RWPE2 (cell line): ENCODE data around the gene CABP5.

Experiments used
- ATAC-seq: fragments of 200-7000 bp; cut with Tn5 transposase; 3 replicates; pipeline ENCODE4 v1.9.1; 2021; ENCODE audit warnings: low read depth
- DNase-seq: peaks from one replicate; pipeline ENCODE4 v3.0.0-alpha.2; 2020; ENCODE audit warnings: low spot score
- H3K27ac ChIP-seq: fragments of 450-650 bp; 2 replicates; pipeline ENCODE4 v1.5.1; 2017; ENCODE audit warnings: mild to moderate bottlenecking; ENCODE audit not compliant: poor library complexity, severe bottlenecking
- H3K27me3 ChIP-seq: fragments of 250-450 bp; sonication (Bioruptor Pico); 2 replicates; pipeline ENCODE4 v1.5.1; 2021; ENCODE audit warnings: mild to moderate bottlenecking, moderate library complexity; ENCODE audit not compliant: insufficient read depth, poor library complexity, severe bottlenecking
- H3K36me3 ChIP-seq: fragments of 250-450 bp; sonication (Bioruptor Pico); 2 replicates; pipeline ENCODE4 v1.5.1; 2020; ENCODE audit warnings: low read depth, mild to moderate bottlenecking, moderate library complexity
- H3K4me1 ChIP-seq: fragments of 250-450 bp; sonication (Bioruptor Pico); 2 replicates; pipeline ENCODE4 v1.5.1; 2021; ENCODE audit warnings: mild to moderate bottlenecking, moderate library complexity; ENCODE audit not compliant: insufficient read depth, poor library complexity, severe bottlenecking
- H3K4me3 ChIP-seq: fragments of 250-450 bp; sonication (Bioruptor Pico); 2 replicates; pipeline ENCODE4 v1.5.1; 2021; ENCODE audit warnings: mild to moderate bottlenecking, moderate library complexity; ENCODE audit not compliant: severe bottlenecking
- H3K9me3 ChIP-seq: fragments of 250-450 bp; sonication (Bioruptor Pico); 2 replicates; pipeline ENCODE4 v1.5.1; 2021; ENCODE audit warnings: mild to moderate bottlenecking, moderate library complexity; ENCODE audit not compliant: severe bottlenecking
- CTCF ChIP-seq: fragments of 450-650 bp; IDR thresholded peaks from one replicate; pipeline ENCODE4 v1.5.1; 2017; ENCODE audit warnings: mild to moderate bottlenecking, moderate library complexity; ENCODE audit not compliant: poor library complexity, severe bottlenecking

CABP5 gene

GRCh38 chr19:48051335-48052033 is 7.6 kb upstream of the CABP5 start:
- ATAC-seq (no peak), DNase-seq (no peak)
- TF ChIP-seq CTCF, result no peak
- no peak overlapping the region for H3K27ac ChIP-seq
- H3K4me3 ChIP-seq, result no peak overlapping the region
- H3K4me1 ChIP-seq, result no peaks in the 10 kb centered on the region
- H3K9me3 ChIP-seq, result no peaks in the 10 kb centered on the region
- no peaks in the 10 kb centered on the region for H3K36me3 ChIP-seq
- H3K27me3 ChIP-seq, result no peaks in the 10 kb centered on the region

- H3K27ac ChIP-seq, result no peak overlapping the region
- H3K4me3 ChIP-seq, result no peak overlapping the region
- no peaks in the 10 kb centered on the region for H3K9me3 ChIP-seq
- H3K4me1 ChIP-seq, result no peaks in the 10 kb centered on the region
- DNase-seq (no peak), ATAC-seq (no peak)
- no peak for TF ChIP-seq CTCF
- H3K27me3 ChIP-seq, result no peaks in the 10 kb centered on the region
- no peaks in the 10 kb centered on the region for H3K36me3 ChIP-seq
Measured at GRCh38 chr19:48044561-48044960, 682 bp upstream of the CABP5 start.

- no peak overlapping the region for H3K4me3 ChIP-seq
- ATAC-seq, result no peak
- H3K4me1 ChIP-seq, result no peaks in the 10 kb centered on the region
- no peaks in the 10 kb centered on the region for H3K36me3 ChIP-seq
- H3K27me3 ChIP-seq, result no peaks in the 10 kb centered on the region
- no peaks in the 10 kb centered on the region for H3K9me3 ChIP-seq
- no peak for TF ChIP-seq CTCF
- no peak overlapping the region for H3K27ac ChIP-seq
- no peak for DNase-seq
Measured at GRCh38 chr19:48041877-48042580, 1.9 kb downstream of the CABP5 start.

GRCh38 chr19:48036765-48037164 is 7.1 kb downstream of the CABP5 start:
- ATAC-seq (no peak), DNase-seq (no peak)

More at GRCh38 chr19:48036765-48037164, 7.1 kb downstream of the CABP5 start:
- Histone ChIP-seq H3K27me3 (no peaks in the 10 kb centered on the region), H3K4me3 (no peak overlapping the region), H3K4me1 (no peaks in the 10 kb centered on the region), H3K36me3 (no peaks in the 10 kb centered on the region), H3K27ac (no peak overlapping the region), H3K9me3 (no peaks in the 10 kb centered on the region)
- no peak for TF ChIP-seq CTCF
